HAP-1 (cell line): Measurements from ENCODE around the gene FDXR.

Experiments used
- DNase-seq, 2 experiments: peaks; one replicate each; pipeline ENCODE4 v3.0.0-alpha.2; 2016 to 2020; ENCODE audit warnings: low spot score in 2 of 2
- H3K27me3 ChIP-seq: fragments of 250-450 bp; sonication (Bioruptor Pico); 2 replicates; pipeline ENCODE4 v1.5.1; 2020; ENCODE audit warnings: low read depth, mild to moderate bottlenecking, moderate library complexity
- H3K36me3 ChIP-seq: fragments of 250-450 bp; sonication (Bioruptor Pico); replicated peaks from 2 replicates; pipeline ENCODE4 v1.5.1; 2020; ENCODE audit warnings: mild to moderate bottlenecking
- H3K4me1 ChIP-seq: fragments of 250-450 bp; sonication (Bioruptor Pico); 2 replicates; pipeline ENCODE4 v1.5.1; 2020; ENCODE audit warnings: mild to moderate bottlenecking
- H3K4me3 ChIP-seq: fragments of 250-450 bp; sonication (Bioruptor Pico); 2 replicates; pipeline ENCODE4 v1.5.1; 2020; ENCODE audit warnings: mild to moderate bottlenecking, moderate library complexity
- H3K9me3 ChIP-seq: fragments of 250-450 bp; sonication (Bioruptor Pico); 2 replicates; pipeline ENCODE4 v1.5.1; 2020; ENCODE audit warnings: mild to moderate bottlenecking, moderate library complexity
- in situ Hi-C: fragments of 300-500 bp; cut with MboI; formaldehyde crosslinking; loops from 3 replicates; pipeline ENCODE4 v1.14.3; 2020; ENCODE audit warnings: low sequenced_read_pairs, inconsistent platforms, mixed read lengths

Gene FDXR

DNA sequence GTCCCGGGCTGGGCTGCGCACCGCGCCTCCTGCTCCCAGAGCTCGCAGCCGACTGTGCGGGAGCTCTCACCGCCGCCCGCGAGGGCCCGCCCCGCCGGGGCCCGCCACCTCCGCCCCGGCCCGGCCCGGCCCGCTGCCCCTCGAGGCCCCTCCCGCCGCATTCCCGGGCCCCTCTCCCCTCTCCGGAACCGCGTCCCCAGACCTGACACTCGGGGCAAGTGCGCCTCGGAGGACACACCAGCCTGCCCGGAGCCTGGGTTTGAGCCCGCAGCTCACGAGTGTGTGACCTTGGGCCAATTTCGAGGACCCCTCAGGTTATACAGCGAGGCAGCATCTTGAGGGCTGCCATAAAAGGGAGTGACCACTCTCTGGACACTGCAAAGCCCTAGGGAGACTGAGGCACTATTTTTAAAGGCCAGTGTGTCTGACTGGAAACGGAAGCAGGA lies 11.1 kb downstream of the FDXR start:
- in situ Hi-C loops = no loop called here
- H3K27me3 ChIP-seq = peaks cover 20% of the 10 kb centered on the region
- DNase-seq = no peak

GRCh38 chr17:74860872-74861661 lies 11.7 kb downstream of the FDXR start:
- no peak for DNase-seq
- Histone ChIP-seq H3K36me3 (no peaks in the 10 kb centered on the region), H3K9me3 (no peaks in the 10 kb centered on the region), H3K27me3 (peaks cover 20% of the 10 kb centered on the region), H3K4me1 (no peaks in the 10 kb centered on the region), H3K4me3 (no peak overlapping the region)
- in situ Hi-C loops = no loop called here

More for the DNA sequence above, 11.1 kb downstream of the FDXR start:
- Histone ChIP-seq H3K4me1 (no peaks in the 10 kb centered on the region), H3K36me3 (no peaks in the 10 kb centered on the region), H3K9me3 (no peaks in the 10 kb centered on the region), H3K4me3 (no peak overlapping the region)

DNA sequence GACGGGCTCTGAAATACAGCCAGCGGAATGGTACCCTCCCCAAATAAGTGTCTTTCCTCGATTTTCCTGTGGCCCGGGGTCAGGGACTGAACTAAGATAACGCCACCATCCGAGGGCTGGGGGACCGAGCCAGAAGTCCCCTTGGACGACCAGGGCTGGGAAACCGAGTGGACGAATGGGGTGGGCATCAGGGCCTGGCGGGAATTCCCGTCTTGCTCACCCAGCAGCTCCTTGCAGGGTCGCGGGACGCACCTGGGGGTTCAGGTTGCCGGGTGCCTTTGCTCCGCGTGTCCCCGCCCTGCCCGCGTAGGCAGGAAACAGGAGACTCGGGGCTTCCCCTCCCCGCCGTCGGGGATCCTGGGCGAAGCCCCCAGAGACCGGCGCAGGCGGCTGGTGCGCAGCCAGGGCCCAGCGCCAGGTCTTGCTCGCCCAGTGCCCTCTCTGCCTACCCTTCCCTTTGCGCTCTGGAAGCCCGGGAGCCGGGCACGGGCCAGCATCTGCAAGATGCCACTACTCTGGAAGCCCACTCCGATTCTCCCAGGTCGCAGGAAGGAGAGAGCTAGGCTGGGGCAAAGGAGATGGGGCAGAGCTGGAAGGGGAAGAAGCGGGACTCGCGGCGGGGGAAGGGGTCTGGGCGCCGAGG lies 12.4 kb downstream of the FDXR start:
- peak overlapping the region; percentile 36 for H3K4me3 ChIP-seq

GRCh38 chr17:74859459-74860228 lies 13.2 kb downstream of the FDXR start, which contains the start of gene GRIN2C:
GRIN2C (minus strand) TSS chr17:74859885; CDS start chr17:74855092, 4,793 bp downstream.
- no peaks in the 10 kb centered on the region for H3K9me3 ChIP-seq
- H3K4me3 ChIP-seq = peak within 1 kb of the TSS; percentile 36
- H3K36me3 ChIP-seq = no peaks in the 10 kb centered on the region
- in situ Hi-C loops = no loop called here
- peak in 1 of 2 experiments; percentile 59 for DNase-seq
- H3K4me1 ChIP-seq = no peaks in the 10 kb centered on the region
- peaks cover 20% of the 10 kb centered on the region for H3K27me3 ChIP-seq

More for the DNA sequence above, 12.4 kb downstream of the FDXR start:
- in situ Hi-C loops = no loop called here
- no peaks in the 10 kb centered on the region for H3K36me3 ChIP-seq
- DNase-seq = no peak
- no peaks in the 10 kb centered on the region for H3K9me3 ChIP-seq
- H3K4me1 ChIP-seq = no peaks in the 10 kb centered on the region
- H3K27me3 ChIP-seq = peaks cover 20% of the 10 kb centered on the region

- in situ Hi-C loops = no loop called here
Measured at GRCh38 chr17:74858672-74859458, 13.9 kb downstream of the FDXR start.

DNA sequence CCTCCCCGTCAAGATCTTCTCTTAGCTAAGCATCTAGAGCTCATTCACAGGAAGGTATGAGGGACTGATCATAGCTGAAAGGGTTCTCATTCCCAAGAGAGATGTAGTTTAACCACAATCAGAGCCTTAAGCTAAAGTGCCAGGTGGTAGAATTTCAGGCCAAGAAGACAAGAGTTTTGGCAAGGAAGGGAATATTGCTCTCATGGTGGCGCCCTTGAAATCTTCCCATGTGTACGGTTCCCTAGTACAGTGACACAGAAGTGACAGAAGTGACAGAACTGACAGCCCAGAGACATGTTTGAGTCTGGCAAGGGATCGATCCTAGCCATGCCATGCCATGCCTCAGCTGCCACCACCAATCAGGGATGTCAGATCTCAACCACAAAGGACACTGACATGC lies 15.6 kb downstream of the FDXR start:
- Histone ChIP-seq H3K4me3 (no peak overlapping the region), H3K9me3 (no peaks in the 10 kb centered on the region), H3K36me3 (no peaks in the 10 kb centered on the region), H3K27me3 (peaks cover 20% of the 10 kb centered on the region), H3K4me1 (peaks cover 5% of the 10 kb centered on the region)
- no peak for DNase-seq
- in situ Hi-C loops = no loop called here

More at GRCh38 chr17:74858672-74859458, 13.9 kb downstream of the FDXR start:
- no peak for DNase-seq
- H3K4me3 ChIP-seq = peak overlapping the region; percentile 36
- H3K27me3 ChIP-seq = peaks cover 20% of the 10 kb centered on the region
- H3K36me3 ChIP-seq = no peaks in the 10 kb centered on the region
- no peaks in the 10 kb centered on the region for H3K9me3 ChIP-seq
- H3K4me1 ChIP-seq = no peaks in the 10 kb centered on the region

DNA sequence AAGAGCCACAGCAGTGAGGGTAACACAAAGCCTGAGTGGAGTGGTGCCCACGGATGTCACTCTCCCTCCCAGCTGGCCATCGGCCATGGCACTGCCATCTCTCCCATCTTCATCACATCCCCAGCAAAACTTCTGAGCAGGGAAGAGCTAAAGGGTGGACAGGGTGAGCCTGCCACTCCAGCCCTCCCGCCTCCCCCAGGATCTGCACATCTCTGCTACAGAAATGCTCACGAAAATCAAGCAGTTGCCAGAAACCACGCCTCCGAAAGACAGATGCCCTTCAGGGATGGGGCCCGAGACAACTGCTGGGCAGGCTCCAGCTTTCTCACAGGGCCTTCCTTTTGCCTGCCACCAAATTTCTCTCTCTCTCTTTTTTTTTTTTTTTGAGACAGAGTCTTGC lies 16.7 kb downstream of the FDXR start:
- DNase-seq = no peak
- in situ Hi-C loops = no loop called here

DNA sequence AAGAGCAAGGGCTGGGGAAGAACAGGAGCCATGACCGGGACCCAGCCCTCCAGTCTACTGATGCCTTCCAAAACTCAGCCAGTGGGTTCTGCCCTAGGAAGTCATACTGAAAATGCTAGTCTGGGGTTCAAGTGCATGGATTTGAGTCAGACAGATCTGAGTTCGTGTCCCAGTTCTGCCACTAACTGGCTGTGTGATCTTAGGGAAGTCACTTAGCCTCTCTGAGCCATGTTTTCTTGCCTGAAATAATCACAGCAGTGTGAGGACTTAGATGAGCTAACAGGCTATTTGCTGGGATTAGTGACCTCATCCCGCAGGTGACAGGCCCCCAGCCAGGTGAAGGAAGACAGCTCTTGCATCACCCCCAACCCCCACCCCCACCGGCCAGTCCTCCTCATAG lies 17.5 kb downstream of the FDXR start:
- DNase-seq = no peak
- Histone ChIP-seq H3K4me3 (no peak overlapping the region), H3K36me3 (no peaks in the 10 kb centered on the region), H3K9me3 (no peaks in the 10 kb centered on the region), H3K4me1 (peaks cover 5% of the 10 kb centered on the region), H3K27me3 (peaks cover 18% of the 10 kb centered on the region)
- in situ Hi-C loops = no loop called here

More for the DNA sequence above, 16.7 kb downstream of the FDXR start:
- Histone ChIP-seq H3K27me3 (peaks cover 20% of the 10 kb centered on the region), H3K9me3 (no peaks in the 10 kb centered on the region), H3K36me3 (no peaks in the 10 kb centered on the region), H3K4me1 (peaks cover 5% of the 10 kb centered on the region), H3K4me3 (no peak overlapping the region)

- Histone ChIP-seq H3K4me3 (no peak overlapping the region), H3K27me3 (peaks cover 14% of the 10 kb centered on the region), H3K36me3 (no peaks in the 10 kb centered on the region), H3K4me1 (peaks cover 5% of the 10 kb centered on the region), H3K9me3 (no peaks in the 10 kb centered on the region)
- DNase-seq = no peak
- in situ Hi-C loops = no loop called here
Measured at GRCh38 chr17:74854792-74855191, 18.0 kb downstream of the FDXR start.

DNA sequence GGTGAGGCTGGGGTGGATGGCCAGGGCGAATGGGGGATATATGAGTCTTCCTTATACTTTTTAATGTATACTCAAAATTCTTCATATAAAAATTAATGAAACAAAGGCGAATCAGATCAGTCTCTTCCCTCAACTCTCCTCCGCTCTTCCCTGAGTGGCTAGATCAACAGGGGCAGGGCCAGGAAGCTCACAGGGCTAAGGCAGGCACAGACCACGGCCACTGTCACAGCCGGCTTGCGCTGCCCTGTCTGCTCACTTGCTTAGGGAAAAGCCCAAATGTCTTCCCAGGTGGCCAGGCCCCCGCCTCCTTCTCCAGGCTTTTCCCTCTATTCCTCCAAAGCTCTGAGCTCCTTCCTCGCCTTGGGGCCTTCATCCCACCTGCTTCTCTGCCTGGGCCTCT lies 19.1 kb downstream of the FDXR start:
- no peak overlapping the region for H3K4me3 ChIP-seq
- H3K36me3 ChIP-seq = no peaks in the 10 kb centered on the region
- in situ Hi-C loops = no loop called here
- peaks cover 6% of the 10 kb centered on the region for H3K27me3 ChIP-seq
- DNase-seq = no peak
- H3K9me3 ChIP-seq = no peaks in the 10 kb centered on the region
- H3K4me1 ChIP-seq = peaks cover 5% of the 10 kb centered on the region

DNA sequence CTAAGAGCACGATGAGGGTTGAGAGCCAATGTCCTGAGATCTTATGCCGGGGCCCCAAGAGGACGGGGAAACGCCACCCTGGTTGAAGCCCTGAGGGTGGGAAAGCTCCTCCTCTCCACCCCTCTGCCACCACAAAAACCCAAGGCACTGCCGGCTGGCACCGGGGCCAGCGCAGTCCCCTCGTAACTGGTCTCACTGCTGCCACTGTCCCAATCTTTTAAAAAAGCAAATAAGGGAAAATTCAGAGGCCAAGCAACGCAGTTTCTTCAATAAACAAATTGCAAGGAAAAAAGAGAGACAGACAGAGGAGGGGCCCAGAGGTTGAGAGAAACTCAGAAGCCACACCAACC lies 19.8 kb downstream of the FDXR start:
- H3K36me3 ChIP-seq = no peaks in the 10 kb centered on the region
- H3K9me3 ChIP-seq = no peaks in the 10 kb centered on the region
- peaks cover 5% of the 10 kb centered on the region for H3K4me1 ChIP-seq
- DNase-seq = no peak
- peaks cover 6% of the 10 kb centered on the region for H3K27me3 ChIP-seq
- H3K4me3 ChIP-seq = peak overlapping the region; percentile 20; the same call in 1 of the 2 replicates
- in situ Hi-C loops = no loop called here

GRCh38 chr17:74852237-74853047 lies 20.4 kb downstream of the FDXR start:
- DNase-seq = peak; percentile 59 to 79
- Histone ChIP-seq H3K4me3 (peak overlapping the region; percentile 20), H3K36me3 (no peaks in the 10 kb centered on the region), H3K9me3 (no peaks in the 10 kb centered on the region), H3K27me3 (peaks cover 5% of the 10 kb centered on the region), H3K4me1 (peaks cover 5% of the 10 kb centered on the region)
- in situ Hi-C loops = no loop called here
